GM12875 (cell line): ENCODE data around the gene FCRL5.

Experiments
- H3K4me3 ChIP-seq: one replicate; pipeline ENCODE4 v1.5.1; 2011; ENCODE audit warnings: low read depth, low read length, control low read depth
- CTCF ChIP-seq: IDR thresholded peaks from 2 replicates; pipeline ENCODE4 v1.5.1; 2011; ENCODE audit warnings: low read depth, mild to moderate bottlenecking, control low read depth, inconsistent platforms, low read length, moderate library complexity, borderline replicate concordance; ENCODE audit not compliant: insufficient read depth

Gene FCRL5

GRCh38 chr1:157512036-157512969, 40.0 kb downstream of the FCRL5 start:
- no peak overlapping the region for H3K4me3 ChIP-seq
- TF ChIP-seq CTCF, result no peak

DNA sequence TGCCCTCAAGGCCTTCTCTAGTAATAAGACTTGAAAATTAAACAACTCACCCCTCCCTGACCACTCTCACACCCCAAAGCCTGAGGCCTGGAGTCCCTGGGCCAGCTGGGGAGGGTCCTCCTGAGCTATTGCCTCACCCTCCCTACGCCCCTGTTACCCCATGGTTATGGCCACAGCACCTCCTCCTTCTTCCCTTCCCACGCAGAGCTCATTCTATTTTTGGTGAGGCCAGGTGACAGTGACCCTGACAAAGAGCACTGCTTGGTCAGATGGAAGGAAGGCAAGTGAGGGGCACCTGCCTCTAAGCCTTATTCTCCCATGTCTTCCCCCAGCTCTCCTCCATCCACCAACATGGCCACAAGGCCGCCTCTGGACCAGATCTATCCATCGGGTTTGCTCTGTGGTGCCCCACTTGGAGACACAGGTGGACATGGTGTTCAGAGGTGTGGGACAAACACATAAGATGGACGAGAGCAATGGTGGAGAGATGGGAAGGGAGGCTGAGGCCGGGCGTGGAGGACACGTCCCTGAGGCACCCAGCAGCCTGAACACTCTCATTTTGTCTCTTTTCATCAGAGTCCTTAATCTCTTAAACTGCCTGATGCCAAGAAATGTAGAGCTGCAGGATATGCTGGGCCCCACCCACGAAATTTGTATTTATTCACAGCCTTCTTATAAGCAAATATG, 42.6 kb downstream of the FCRL5 start:
- no peak overlapping the region for H3K4me3 ChIP-seq
- no peak for TF ChIP-seq CTCF

- H3K4me3 ChIP-seq, result no peak overlapping the region
- peak; percentile 91 for TF ChIP-seq CTCF
Measured at GRCh38 chr1:157505481-157506272, 46.6 kb downstream of the FCRL5 start.

GRCh38 chr1:157504646-157505045, 47.7 kb downstream of the FCRL5 start:
- H3K4me3 ChIP-seq, result no peak overlapping the region
- no peak for TF ChIP-seq CTCF

DNA sequence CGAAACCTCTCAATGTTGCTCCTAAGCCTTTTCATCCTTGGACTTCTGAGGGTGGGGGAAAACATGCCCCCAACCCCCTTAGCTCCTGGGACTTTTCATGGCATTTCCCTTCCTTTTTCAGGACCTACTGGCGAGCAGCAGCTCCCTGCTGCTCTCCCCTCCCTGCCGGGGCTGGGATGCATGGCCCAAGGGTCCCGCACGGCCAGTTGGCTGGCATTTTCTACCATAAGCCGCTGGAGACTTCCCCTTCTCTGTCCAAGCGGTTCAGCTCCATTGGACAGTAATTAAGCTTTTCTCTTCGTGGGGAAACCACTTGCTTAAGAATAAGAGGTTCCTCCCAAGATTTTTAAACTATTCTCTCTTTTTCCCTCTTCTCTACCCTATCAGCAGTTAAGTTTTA, 52.8 kb downstream of the FCRL5 start:
- no peak for TF ChIP-seq CTCF

DNA sequence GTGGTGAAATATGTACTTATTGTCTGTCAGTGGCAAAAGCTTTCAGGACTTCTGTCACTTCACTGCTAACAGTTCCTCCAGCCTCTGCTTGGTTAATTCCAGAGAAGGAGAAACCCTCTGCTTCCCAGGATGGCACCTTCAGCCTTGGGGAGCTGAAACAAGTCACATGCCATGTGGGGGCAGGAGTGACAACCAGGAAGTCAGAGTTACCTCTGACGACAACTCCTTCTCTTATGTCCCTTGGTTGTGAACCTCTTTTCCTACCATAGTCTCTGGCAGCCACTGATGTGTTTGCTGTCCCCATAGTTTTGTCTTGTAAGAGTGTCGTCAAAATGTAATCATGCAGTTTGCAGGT, 53.6 kb downstream of the FCRL5 start:
- TF ChIP-seq CTCF, result no peak

More for the DNA sequence above, 52.8 kb downstream of the FCRL5 start:
- H3K4me3 ChIP-seq, result no peak overlapping the region

More for the DNA sequence above, 53.6 kb downstream of the FCRL5 start:
- H3K4me3 ChIP-seq, result no peak overlapping the region
